Calu3 (cell line): ENCODE results near the gene PLA2G4A. TPM values are rescaled to one million over a fixed set of nuclear protein-coding genes. Genes with fewer than 3 reads are reported as not detected.

Experiments
- BruUV-seq: library from RNA; stranded (reverse); fragments of 400-500 nt; replicated peaks from 2 replicates; lab custom pipeline; 2021; lab: Mats Ljungman, UMichigan
- CTCF ChIA-PET: fragments of 300-600 bp; sonication (Branson Sonifier 250); formaldehyde crosslinking; loops from one replicate; lab custom pipeline; 2022; ENCODE audit warnings: antibody characterized with exemption; lab: Charles Lee
- DNase-seq: peaks from one replicate; pipeline ENCODE4 v3.0.0; 2022
- H3K27ac Mint-ChIP-seq: one replicate; pipeline ENCODE4 v1.8.0; 2022; ENCODE audit warnings: mixed read lengths; ENCODE audit not compliant: unreplicated experiment
- H3K27me3 Mint-ChIP-seq: one replicate; pipeline ENCODE4 v1.8.0; 2022; ENCODE audit warnings: mixed read lengths; ENCODE audit not compliant: unreplicated experiment
- H3K36me3 Mint-ChIP-seq: one replicate; pipeline ENCODE4 v1.8.0; 2022; ENCODE audit warnings: mild to moderate bottlenecking, moderate library complexity, mixed read lengths; ENCODE audit not compliant: insufficient read depth, unreplicated experiment
- H3K4me1 Mint-ChIP-seq: one replicate; pipeline ENCODE4 v1.8.0; 2022; ENCODE audit warnings: mild to moderate bottlenecking, low read depth, mixed read lengths; ENCODE audit not compliant: unreplicated experiment
- H3K4me3 Mint-ChIP-seq: one replicate; pipeline ENCODE4 v1.8.0; 2022; ENCODE audit warnings: mild to moderate bottlenecking, low read depth, moderate library complexity, mixed read lengths; ENCODE audit not compliant: unreplicated experiment
- H3K9me3 Mint-ChIP-seq: one replicate; pipeline ENCODE4 v1.8.0; 2022; ENCODE audit warnings: low read depth, mixed read lengths; ENCODE audit not compliant: unreplicated experiment
- intact Hi-C: fragments of 100-400 bp; cut with micrococcal nuclease; formaldehyde crosslinking; loops from one replicate; pipeline ENCODE4 v1.10.0; 2022; ENCODE audit not compliant: unreplicated experiment
- total RNA-seq: library from RNA; stranded (reverse); gene quantifications from 2 replicates; pipeline ENCODE4 v1.2.3, GENCODE V29; 2022
- TF ChIP-seq, protein P1 (sequence below): fragments of 200-600 bp; IDR thresholded peaks from one replicate; pipeline ENCODE4 v1.8.0; 2022; ENCODE audit warnings: antibody characterized with exemption; ENCODE audit not compliant: unreplicated experiment

PLA2G4A gene
- total RNA-seq, 1 experiment from 2014 or later: 36.0 TPM

- CTCF ChIA-PET: no interaction called here
- TF ChIP-seq, protein P1, sequence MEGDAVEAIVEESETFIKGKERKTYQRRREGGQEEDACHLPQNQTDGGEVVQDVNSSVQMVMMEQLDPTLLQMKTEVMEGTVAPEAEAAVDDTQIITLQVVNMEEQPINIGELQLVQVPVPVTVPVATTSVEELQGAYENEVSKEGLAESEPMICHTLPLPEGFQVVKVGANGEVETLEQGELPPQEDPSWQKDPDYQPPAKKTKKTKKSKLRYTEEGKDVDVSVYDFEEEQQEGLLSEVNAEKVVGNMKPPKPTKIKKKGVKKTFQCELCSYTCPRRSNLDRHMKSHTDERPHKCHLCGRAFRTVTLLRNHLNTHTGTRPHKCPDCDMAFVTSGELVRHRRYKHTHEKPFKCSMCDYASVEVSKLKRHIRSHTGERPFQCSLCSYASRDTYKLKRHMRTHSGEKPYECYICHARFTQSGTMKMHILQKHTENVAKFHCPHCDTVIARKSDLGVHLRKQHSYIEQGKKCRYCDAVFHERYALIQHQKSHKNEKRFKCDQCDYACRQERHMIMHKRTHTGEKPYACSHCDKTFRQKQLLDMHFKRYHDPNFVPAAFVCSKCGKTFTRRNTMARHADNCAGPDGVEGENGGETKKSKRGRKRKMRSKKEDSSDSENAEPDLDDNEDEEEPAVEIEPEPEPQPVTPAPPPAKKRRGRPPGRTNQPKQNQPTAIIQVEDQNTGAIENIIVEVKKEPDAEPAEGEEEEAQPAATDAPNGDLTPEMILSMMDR: no peak
- H3K27ac Mint-ChIP-seq: no peak overlapping the region
- no TSS peak for BruUV-seq
- H3K9me3 Mint-ChIP-seq: no peaks in the 10 kb centered on the region
- H3K4me3 Mint-ChIP-seq: no peak overlapping the region
- H3K4me1 Mint-ChIP-seq: peaks cover 24% of the 10 kb centered on the region
- no peaks in the 10 kb centered on the region for H3K27me3 Mint-ChIP-seq
- H3K36me3 Mint-ChIP-seq: no peaks in the 10 kb centered on the region
- intact Hi-C loops: no loop called here
- no peak for DNase-seq
Measured at GRCh38 chr1:186865857-186866256, 37.1 kb downstream of the PLA2G4A start.

- peaks cover 33% of the 10 kb centered on the region for H3K4me1 Mint-ChIP-seq
- no peak for DNase-seq
- H3K4me3 Mint-ChIP-seq: no peak overlapping the region
- intact Hi-C loops: loop anchor here (2.0 kb wide), 2 partner anchors 21 to 41 kb away; partner anchors contain the start of gene PLA2G4A
- peak overlapping the region; percentile 28 for H3K27ac Mint-ChIP-seq
- no peaks in the 10 kb centered on the region for H3K27me3 Mint-ChIP-seq
- BruUV-seq: no TSS peak
- CTCF ChIA-PET: no interaction called here
- H3K36me3 Mint-ChIP-seq: no peaks in the 10 kb centered on the region
- no peaks in the 10 kb centered on the region for H3K9me3 Mint-ChIP-seq
- TF ChIP-seq, protein P1: no peak
Measured at GRCh38 chr1:186869526-186870228, 40.9 kb downstream of the PLA2G4A start.

DNA sequence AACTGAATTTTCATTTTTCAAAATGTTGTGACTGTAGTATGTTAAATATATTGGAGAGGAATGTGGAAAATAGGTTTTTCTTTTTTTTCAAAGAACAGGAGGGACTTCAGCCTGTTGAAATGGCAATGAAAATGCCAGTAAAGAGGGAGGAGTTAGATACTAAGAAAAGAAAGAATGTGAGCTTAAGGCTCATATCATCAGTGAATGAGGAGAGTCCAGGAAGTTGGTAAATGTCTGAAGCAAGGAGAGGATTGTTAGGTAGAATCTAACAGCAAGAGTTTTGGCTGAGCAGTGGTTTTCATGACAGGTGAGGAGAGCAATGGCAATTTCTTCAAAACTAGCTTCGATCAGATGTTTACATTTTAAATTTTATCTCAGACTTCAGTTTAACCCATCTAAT lies 43.0 kb downstream of the PLA2G4A start:
- intact Hi-C loops: no loop called here
- no peaks in the 10 kb centered on the region for H3K27me3 Mint-ChIP-seq
- BruUV-seq: no TSS peak
- TF ChIP-seq, protein P1: no peak
- CTCF ChIA-PET: no interaction called here
- H3K4me3 Mint-ChIP-seq: no peak overlapping the region
- no peak overlapping the region for H3K27ac Mint-ChIP-seq
- DNase-seq: no peak
- no peaks in the 10 kb centered on the region for H3K36me3 Mint-ChIP-seq
- H3K4me1 Mint-ChIP-seq: peaks cover 33% of the 10 kb centered on the region
- H3K9me3 Mint-ChIP-seq: no peaks in the 10 kb centered on the region

- no TSS peak for BruUV-seq
- Mint-ChIP-seq H3K36me3 (no peaks in the 10 kb centered on the region), H3K4me3 (no peak overlapping the region), H3K9me3 (no peaks in the 10 kb centered on the region), H3K4me1 (peaks cover 33% of the 10 kb centered on the region), H3K27ac (no peak overlapping the region), H3K27me3 (no peaks in the 10 kb centered on the region)
- intact Hi-C loops: no loop called here
- DNase-seq: no peak
- CTCF ChIA-PET: no interaction called here
- TF ChIP-seq, protein P1: no peak
Measured at GRCh38 chr1:186872291-186872690, 43.5 kb downstream of the PLA2G4A start.
